Astrocyte (in vitro differentiated cells and primary cell): ENCODE measurements around the gene POLE4.

ENCODE experiments used
- EZH2 ChIP-seq: IDR thresholded peaks from 2 replicates; pipeline ENCODE4 v1.6.1; 2012; ENCODE audit warnings: mild to moderate bottlenecking, low read length, inconsistent platforms; ENCODE audit not compliant: insufficient read depth
- TF ChIP-seq, protein P1 (sequence below): IDR thresholded peaks from 2 replicates; pipeline ENCODE4 v1.5.1; 2011; ENCODE audit warnings: low read depth, mild to moderate bottlenecking, inconsistent platforms, low read length, moderate library complexity; ENCODE audit not compliant: insufficient read depth

DNA sequence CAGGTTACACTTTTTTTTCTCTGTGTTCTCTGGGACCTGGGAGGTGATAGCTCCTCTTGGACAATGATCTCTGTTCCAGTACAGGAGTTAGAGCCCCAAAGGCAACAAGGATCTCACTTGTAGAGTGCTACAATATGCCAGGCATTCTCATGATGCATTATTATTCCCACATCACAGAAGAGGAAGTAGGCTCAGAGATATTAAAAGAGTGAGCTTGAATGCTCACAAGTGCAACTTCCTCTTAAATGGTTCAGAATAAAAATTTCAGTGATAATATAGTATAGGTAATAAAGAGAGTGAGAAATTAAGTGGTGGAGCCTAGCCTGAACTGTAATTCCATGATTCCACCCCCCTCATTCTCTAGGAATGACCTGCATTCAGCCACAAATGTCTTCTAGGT, 21.4 kb downstream of the POLE4 start:
- TF ChIP-seq, protein P1, sequence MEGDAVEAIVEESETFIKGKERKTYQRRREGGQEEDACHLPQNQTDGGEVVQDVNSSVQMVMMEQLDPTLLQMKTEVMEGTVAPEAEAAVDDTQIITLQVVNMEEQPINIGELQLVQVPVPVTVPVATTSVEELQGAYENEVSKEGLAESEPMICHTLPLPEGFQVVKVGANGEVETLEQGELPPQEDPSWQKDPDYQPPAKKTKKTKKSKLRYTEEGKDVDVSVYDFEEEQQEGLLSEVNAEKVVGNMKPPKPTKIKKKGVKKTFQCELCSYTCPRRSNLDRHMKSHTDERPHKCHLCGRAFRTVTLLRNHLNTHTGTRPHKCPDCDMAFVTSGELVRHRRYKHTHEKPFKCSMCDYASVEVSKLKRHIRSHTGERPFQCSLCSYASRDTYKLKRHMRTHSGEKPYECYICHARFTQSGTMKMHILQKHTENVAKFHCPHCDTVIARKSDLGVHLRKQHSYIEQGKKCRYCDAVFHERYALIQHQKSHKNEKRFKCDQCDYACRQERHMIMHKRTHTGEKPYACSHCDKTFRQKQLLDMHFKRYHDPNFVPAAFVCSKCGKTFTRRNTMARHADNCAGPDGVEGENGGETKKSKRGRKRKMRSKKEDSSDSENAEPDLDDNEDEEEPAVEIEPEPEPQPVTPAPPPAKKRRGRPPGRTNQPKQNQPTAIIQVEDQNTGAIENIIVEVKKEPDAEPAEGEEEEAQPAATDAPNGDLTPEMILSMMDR: no peak
- TF ChIP-seq EZH2: no peak
